Measurements from ENCODE around the gene SPATA2.

DNA sequence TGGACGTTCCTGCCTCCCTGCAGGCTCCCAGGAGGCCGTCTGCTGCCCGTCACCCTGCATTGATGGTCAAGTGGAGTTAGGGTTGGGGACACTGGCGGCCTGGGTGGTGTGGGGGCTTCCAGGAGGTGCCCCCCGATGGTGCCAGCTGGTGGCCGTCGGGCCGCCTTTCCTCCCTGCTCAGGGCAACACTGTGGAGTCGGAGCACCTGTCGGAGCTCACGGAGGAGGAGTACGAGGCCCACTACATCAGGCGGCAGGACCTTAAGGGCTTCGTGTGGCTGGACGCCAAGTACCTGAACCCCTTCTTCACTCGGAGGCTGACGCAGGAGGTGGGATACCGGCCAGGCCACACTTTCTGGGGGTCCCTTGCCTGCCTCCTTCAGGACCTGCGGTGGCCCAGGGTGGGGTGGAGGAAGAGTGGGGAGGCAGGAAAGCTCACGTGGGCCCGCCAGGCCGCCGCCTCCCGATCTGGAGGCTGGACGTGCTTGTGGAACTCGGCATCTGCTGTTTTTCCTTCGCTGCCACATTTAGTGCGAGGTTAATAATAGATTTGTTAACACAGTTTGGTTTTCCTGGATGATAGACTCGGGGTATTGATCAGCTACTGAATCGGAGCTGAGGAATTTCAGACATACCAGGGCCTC is 28.6 kb downstream of the SPATA2 start:
- no peak for TF ChIP-seq EZH2 (IDR thresholded peaks at IDR 0.05; ENCODE audit: borderline replicate concordance, low read length)
- TF ChIP-seq, protein P1, sequence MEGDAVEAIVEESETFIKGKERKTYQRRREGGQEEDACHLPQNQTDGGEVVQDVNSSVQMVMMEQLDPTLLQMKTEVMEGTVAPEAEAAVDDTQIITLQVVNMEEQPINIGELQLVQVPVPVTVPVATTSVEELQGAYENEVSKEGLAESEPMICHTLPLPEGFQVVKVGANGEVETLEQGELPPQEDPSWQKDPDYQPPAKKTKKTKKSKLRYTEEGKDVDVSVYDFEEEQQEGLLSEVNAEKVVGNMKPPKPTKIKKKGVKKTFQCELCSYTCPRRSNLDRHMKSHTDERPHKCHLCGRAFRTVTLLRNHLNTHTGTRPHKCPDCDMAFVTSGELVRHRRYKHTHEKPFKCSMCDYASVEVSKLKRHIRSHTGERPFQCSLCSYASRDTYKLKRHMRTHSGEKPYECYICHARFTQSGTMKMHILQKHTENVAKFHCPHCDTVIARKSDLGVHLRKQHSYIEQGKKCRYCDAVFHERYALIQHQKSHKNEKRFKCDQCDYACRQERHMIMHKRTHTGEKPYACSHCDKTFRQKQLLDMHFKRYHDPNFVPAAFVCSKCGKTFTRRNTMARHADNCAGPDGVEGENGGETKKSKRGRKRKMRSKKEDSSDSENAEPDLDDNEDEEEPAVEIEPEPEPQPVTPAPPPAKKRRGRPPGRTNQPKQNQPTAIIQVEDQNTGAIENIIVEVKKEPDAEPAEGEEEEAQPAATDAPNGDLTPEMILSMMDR (IDR thresholded peaks at IDR 0.05; ENCODE audit: low read length), result no peak

Data from OCI-LY1 (cell line).